Measurements from ENCODE around the gene G6PC1.
A peak's percentile ranks its signal among the peaks of the same experiment; 100 is the strongest.

The G6PC1 gene

DNA sequence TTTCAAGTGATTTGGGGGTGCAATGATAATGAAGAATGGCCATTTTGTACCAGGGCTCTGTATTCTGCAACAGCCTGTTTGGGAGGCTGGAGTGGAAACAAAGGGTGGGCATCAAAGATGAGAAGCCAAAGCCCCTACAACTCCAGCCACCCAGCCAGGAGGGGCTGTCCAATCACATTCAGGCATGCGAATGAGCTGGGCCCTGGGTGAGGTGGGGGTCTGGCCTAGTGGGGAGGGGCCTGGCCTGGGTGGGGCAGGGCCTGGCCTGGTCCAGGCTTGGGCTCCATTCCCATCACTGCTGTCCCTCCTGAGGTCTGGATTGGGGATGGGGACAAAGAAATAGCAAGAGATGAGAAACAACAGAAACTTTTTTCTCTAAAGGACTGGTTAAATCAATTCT lies 43.2 kb upstream of the G6PC1 start (continued):
- TF ChIP-seq, protein P1, sequence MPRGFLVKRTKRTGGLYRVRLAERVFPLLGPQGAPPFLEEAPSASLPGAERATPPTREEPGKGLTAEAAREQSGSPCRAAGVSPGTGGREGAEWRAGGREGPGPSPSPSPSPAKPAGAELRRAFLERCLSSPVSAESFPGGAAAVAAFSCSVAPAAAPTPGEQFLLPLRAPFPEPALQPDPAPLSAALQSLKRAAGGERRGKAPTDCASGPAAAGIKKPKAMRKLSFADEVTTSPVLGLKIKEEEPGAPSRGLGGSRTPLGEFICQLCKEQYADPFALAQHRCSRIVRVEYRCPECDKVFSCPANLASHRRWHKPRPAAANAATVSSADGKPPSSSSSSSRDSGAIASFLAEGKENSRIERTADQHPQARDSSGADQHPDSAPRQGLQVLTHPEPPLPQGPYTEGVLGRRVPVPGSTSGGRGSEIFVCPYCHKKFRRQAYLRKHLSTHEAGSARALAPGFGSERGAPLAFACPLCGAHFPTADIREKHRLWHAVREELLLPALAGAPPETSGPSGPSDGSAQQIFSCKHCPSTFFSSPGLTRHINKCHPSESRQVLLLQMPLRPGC (tag by site-specific recombination; IDR thresholded peaks at IDR 0.05) = no peak
- no peak for TF ChIP-seq ZNF654 (tag by site-specific recombination; IDR thresholded peaks at IDR 0.05; ENCODE audit: low read depth)
- TF ChIP-seq ZNF202 (tag by site-specific recombination; IDR thresholded peaks at IDR 0.05; ENCODE audit: borderline replicate concordance) = no peak
- TF ChIP-seq, protein P2, sequence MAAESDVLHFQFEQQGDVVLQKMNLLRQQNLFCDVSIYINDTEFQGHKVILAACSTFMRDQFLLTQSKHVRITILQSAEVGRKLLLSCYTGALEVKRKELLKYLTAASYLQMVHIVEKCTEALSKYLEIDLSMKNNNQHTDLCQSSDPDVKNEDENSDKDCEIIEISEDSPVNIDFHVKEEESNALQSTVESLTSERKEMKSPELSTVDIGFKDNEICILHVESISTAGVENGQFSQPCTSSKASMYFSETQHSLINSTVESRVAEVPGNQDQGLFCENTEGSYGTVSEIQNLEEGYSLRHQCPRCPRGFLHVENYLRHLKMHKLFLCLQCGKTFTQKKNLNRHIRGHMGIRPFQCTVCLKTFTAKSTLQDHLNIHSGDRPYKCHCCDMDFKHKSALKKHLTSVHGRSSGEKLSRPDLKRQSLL (tag by site-specific recombination; IDR thresholded peaks at IDR 0.05) = no peak

DNA sequence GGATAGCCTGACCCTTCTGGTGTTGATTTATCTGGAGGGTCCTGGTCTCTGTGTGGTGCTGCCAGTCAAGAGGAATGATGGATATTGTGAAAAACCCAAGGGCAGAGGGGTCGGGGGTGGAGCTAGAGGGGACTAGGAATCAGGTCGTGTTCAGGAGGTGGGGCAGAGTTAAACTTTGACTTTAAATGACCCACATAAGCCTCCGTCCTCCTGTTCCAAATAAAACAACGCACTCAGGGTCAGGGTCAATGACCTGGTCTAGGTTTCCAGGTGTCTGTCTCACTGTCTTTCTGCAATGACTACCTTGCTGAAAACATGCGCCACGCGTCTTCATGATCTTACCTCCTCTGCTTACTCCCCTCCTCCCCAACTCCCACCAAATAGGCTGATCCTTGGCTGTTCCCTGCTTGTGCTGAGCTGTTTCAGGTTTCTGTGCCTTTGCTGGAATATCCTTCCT lies 34.9 kb upstream of the G6PC1 start:
- ChIA-PET POLR2A (no interaction called here), CTCF (interaction anchor here (1.2 to 1.3 kb wide), 2 partner anchors 22 to 45 kb away, joined by 4 to 5 read pairs; no protein-coding TSS in a partner anchor)
- H3K4me1 ChIP-seq (ENCODE audit: control insufficient read depth, insufficient read depth, low read length) = no peaks in the 10 kb centered on the region
- H3K27ac ChIP-seq (ENCODE audit: extremely low read depth, low read depth, low read length) = no peak overlapping the region
- H3K9me3 ChIP-seq (ENCODE audit: control insufficient read depth, insufficient read depth, low read depth, low read length) = no peaks in the 10 kb centered on the region; the same call in 1 of the 2 replicates
- no peaks in the 10 kb centered on the region for H3K36me3 ChIP-seq (ENCODE audit: control insufficient read depth in 2 of 2, insufficient read depth in 1 of 2, low read length in 2 of 2)
- TF ChIP-seq, protein P3, sequence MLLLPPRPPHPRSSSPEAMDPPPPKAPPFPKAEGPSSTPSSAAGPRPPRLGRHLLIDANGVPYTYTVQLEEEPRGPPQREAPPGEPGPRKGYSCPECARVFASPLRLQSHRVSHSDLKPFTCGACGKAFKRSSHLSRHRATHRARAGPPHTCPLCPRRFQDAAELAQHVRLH (tag by site-specific recombination; IDR thresholded peaks at IDR 0.05) = no peak
- TF ChIP-seq SCRT2 (tag by site-specific recombination; IDR thresholded peaks at IDR 0.05) (no peak), ZNF341 (tag by site-specific recombination; IDR thresholded peaks at IDR 0.05; ENCODE audit: low read depth) (0 out of 2 replicates have a peak, but pooled peaks have one; percentile 22)
- no peak overlapping the region for H3K4me3 ChIP-seq (ENCODE audit: low read depth, low read length)

DNA sequence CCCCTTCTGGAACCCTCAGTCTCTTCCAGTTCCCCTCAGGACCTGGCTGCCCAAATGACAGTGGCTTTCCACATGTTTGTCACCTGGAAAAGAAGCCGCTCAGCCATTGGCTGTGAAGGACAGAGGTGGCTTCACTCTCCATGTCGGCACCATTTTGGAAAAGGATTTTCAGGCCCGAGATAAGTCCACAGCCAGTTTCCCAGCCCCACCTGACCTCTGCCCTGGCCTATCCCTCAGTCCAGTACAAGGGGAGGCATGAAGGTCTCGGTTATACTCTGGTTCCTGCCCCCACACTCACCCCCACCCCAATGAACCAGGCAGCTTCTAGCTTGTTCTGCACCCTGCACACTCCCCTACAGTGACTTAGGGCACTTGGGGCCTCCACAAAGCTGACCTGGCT lies 34.4 kb upstream of the G6PC1 start:
- H3K9me3 ChIP-seq (ENCODE audit: control insufficient read depth, insufficient read depth, low read depth, low read length) = no peaks in the 10 kb centered on the region; the same call in 1 of the 2 replicates
- no peak overlapping the region for H3K27ac ChIP-seq (ENCODE audit: extremely low read depth, low read depth, low read length)
- H3K4me3 ChIP-seq (ENCODE audit: low read depth, low read length) = no peak overlapping the region
- H3K36me3 ChIP-seq (ENCODE audit: control insufficient read depth in 2 of 2, insufficient read depth in 1 of 2, low read length in 2 of 2) = no peaks in the 10 kb centered on the region
- TF ChIP-seq ZNF423 (tag by site-specific recombination; IDR thresholded peaks at IDR 0.05) = no peak
- TF ChIP-seq, protein P4, sequence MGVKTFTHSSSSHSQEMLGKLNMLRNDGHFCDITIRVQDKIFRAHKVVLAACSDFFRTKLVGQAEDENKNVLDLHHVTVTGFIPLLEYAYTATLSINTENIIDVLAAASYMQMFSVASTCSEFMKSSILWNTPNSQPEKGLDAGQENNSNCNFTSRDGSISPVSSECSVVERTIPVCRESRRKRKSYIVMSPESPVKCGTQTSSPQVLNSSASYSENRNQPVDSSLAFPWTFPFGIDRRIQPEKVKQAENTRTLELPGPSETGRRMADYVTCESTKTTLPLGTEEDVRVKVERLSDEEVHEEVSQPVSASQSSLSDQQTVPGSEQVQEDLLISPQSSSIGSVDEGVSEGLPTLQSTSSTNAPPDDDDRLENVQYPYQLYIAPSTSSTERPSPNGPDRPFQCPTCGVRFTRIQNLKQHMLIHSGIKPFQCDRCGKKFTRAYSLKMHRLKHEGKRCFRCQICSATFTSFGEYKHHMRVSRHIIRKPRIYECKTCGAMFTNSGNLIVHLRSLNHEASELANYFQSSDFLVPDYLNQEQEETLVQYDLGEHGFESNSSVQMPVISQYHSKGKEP (tag by site-specific recombination; IDR thresholded peaks at IDR 0.05) = no peak
- TF ChIP-seq, protein P5, sequence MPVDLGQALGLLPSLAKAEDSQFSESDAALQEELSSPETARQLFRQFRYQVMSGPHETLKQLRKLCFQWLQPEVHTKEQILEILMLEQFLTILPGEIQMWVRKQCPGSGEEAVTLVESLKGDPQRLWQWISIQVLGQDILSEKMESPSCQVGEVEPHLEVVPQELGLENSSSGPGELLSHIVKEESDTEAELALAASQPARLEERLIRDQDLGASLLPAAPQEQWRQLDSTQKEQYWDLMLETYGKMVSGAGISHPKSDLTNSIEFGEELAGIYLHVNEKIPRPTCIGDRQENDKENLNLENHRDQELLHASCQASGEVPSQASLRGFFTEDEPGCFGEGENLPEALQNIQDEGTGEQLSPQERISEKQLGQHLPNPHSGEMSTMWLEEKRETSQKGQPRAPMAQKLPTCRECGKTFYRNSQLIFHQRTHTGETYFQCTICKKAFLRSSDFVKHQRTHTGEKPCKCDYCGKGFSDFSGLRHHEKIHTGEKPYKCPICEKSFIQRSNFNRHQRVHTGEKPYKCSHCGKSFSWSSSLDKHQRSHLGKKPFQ (tag by site-specific recombination; IDR thresholded peaks at IDR 0.05) = no peak
- TF ChIP-seq, protein P6, sequence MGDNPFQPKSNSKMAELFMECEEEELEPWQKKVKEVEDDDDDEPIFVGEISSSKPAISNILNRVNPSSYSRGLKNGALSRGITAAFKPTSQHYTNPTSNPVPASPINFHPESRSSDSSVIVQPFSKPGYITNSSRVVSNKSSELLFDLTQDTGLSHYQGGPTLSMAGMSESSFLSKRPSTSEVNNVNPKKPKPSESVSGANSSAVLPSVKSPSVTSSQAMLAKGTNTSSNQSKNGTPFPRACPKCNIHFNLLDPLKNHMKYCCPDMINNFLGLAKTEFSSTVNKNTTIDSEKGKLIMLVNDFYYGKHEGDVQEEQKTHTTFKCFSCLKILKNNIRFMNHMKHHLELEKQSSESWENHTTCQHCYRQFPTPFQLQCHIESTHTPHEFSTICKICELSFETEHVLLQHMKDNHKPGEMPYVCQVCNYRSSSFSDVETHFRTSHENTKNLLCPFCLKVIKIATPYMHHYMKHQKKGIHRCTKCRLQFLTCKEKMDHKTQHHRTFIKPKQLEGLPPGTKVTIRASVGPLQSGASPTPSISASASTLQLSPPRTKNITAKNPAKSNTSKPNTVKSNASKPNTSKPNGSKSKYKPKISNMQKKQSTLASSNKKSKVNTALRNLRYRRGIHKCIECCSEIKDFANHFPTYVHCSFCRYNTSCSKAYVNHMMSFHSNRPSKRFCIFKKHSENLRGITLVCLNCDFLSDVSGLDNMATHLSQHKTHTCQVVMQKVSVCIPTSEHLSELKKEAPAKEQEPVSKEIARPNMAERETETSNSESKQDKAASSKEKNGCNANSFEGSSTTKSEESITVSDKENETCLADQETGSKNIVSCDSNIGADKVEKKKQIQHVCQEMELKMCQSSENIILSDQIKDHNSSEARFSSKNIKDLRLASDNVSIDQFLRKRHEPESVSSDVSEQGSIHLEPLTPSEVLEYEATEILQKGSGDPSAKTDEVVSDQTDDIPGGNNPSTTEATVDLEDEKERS (tag by site-specific recombination; IDR thresholded peaks at IDR 0.05) = no peak
- TF ChIP-seq ZNF560 (tag by site-specific recombination; IDR thresholded peaks at IDR 0.05; ENCODE audit: borderline replicate concordance) = no peak
- TF ChIP-seq, protein P7, sequence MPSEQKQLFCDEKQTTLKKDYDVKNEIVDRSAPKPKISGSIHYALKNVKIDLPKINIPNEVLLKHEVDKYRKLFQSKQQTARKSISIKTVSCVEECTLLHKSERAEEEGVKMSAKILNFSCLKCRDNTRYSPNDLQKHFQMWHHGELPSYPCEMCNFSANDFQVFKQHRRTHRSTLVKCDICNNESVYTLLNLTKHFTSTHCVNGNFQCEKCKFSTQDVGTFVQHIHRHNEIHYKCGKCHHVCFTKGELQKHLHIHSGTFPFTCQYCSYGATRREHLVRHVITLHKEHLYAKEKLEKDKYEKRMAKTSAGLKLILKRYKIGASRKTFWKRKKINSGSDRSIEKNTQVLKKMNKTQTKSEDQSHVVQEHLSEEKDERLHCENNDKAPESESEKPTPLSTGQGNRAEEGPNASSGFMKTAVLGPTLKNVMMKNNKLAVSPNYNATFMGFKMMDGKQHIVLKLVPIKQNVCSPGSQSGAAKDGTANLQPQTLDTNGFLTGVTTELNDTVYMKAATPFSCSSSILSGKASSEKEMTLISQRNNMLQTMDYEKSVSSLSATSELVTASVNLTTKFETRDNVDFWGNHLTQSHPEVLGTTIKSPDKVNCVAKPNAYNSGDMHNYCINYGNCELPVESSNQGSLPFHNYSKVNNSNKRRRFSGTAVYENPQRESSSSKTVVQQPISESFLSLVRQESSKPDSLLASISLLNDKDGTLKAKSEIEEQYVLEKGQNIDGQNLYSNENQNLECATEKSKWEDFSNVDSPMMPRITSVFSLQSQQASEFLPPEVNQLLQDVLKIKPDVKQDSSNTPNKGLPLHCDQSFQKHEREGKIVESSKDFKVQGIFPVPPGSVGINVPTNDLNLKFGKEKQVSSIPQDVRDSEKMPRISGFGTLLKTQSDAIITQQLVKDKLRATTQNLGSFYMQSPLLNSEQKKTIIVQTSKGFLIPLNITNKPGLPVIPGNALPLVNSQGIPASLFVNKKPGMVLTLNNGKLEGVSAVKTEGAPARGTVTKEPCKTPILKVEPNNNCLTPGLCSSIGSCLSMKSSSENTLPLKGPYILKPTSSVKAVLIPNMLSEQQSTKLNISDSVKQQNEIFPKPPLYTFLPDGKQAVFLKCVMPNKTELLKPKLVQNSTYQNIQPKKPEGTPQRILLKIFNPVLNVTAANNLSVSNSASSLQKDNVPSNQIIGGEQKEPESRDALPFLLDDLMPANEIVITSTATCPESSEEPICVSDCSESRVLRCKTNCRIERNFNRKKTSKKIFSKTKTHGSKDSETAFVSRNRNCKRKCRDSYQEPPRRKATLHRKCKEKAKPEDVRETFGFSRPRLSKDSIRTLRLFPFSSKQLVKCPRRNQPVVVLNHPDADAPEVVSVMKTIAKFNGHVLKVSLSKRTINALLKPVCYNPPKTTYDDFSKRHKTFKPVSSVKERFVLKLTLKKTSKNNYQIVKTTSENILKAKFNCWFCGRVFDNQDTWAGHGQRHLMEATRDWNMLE (tag by site-specific recombination; conservative IDR thresholded peaks at IDR 0.05; ENCODE audit: low read depth) = no peak
- POLR2A ChIA-PET = interaction anchor here (1.8 kb wide), 1 partner anchor 42 kb away, joined by 4 read pairs; the partner anchor contains the start of gene BECN1
- H3K4me1 ChIP-seq (ENCODE audit: control insufficient read depth, insufficient read depth, low read length) = no peaks in the 10 kb centered on the region
- CTCF ChIA-PET = interaction anchor here (1.0 kb wide), 1 partner anchor 289 kb away, joined by 3 read pairs; the partner anchor contains the start of gene PSMC3IP
